Thymus (tissue), 11 donors: ENCODE results near the gene KPNA1. TPM values are rescaled to one million over a fixed set of nuclear protein-coding genes. Genes with fewer than 3 reads are reported as not detected.

Experiments used
- DNase-seq, 9 donors: peaks; one replicate each; pipeline ENCODE4 v3.0.0-alpha.2; 2013; ENCODE audit warnings: low spot score in 9 of 9, low read depth in 6 of 9, missing footprints in 1 of 9
- H3K27ac ChIP-seq, 2 donors: one replicate each; pipeline ENCODE4 v1.5.1; 2013; ENCODE audit warnings: control low read depth in 1 of 2, low read depth in 1 of 2, low read length in 1 of 2, mild to moderate bottlenecking in 1 of 2, moderate library complexity in 1 of 2
- H3K27me3 ChIP-seq, 2 donors: one replicate each; pipeline ENCODE4 v1.5.1; 2013; ENCODE audit warnings: low read length in 1 of 2; ENCODE audit not compliant: control insufficient read depth in 2 of 2, insufficient read depth in 1 of 2
- H3K36me3 ChIP-seq, 2 donors: one replicate each; pipeline ENCODE4 v1.5.1; 2013; ENCODE audit warnings: low read length in 1 of 2, mild to moderate bottlenecking in 1 of 2, moderate library complexity in 1 of 2; ENCODE audit not compliant: control insufficient read depth in 2 of 2, insufficient read depth in 2 of 2
- H3K4me1 ChIP-seq, 2 donors: one replicate each; pipeline ENCODE4 v1.5.1; 2013; ENCODE audit warnings: low read length in 2 of 2; ENCODE audit not compliant: control insufficient read depth in 2 of 2, insufficient read depth in 2 of 2
- H3K4me3 ChIP-seq, 2 donors: one replicate each; pipeline ENCODE4 v1.5.1; 2013; ENCODE audit warnings: low read length in 2 of 2, control low read depth in 1 of 2, mild to moderate bottlenecking in 1 of 2
- H3K9me3 ChIP-seq, 2 donors: one replicate each; pipeline ENCODE4 v1.5.1; 2013; ENCODE audit warnings: low read length in 1 of 2, mild to moderate bottlenecking in 1 of 2; ENCODE audit not compliant: control insufficient read depth in 2 of 2, insufficient read depth in 1 of 2
- WGBS: extraction: QIAGEN DNeasy Blood & Tissue Kit; methylation state at CpG from one replicate; pipeline ENCODE4 v1.1.7; 2013; 5-methylcytosine and 5-hydroxymethylcytosine counted together
- polyA plus RNA-seq: library from polyadenylated mRNA; stranded (reverse); fragments of 200-250 nt; gene quantifications from one replicate; pipeline ENCODE4 v1.2.3, GENCODE V29; 2013
- total RNA-seq: library from RNA; stranded (reverse); fragments of 120-200 nt; gene quantifications from one replicate; pipeline ENCODE4 v1.2.4, GENCODE V29; 2013
- donor health status: healthy.

Gene KPNA1
- total and polyA plus RNA-seq, 2 donors: 14.2 to 19.8 TPM

- WGBS: 98% methylated on average over 1 of the region's 1 CpG
- DNase-seq: no peak
- H3K36me3 ChIP-seq: peaks cover 10 to 19% of the 10 kb centered on the region in 2 donors
- no peak overlapping the region for H3K4me3 ChIP-seq
- no peak overlapping the region for H3K27ac ChIP-seq
- no peaks in the 10 kb centered on the region for H3K4me1 ChIP-seq
- no peaks in the 10 kb centered on the region for H3K27me3 ChIP-seq
- H3K9me3 ChIP-seq: no peaks in the 10 kb centered on the region
Observed at GRCh38 chr3:122407946-122408345, 106.8 kb downstream of the KPNA1 start.

DNA sequence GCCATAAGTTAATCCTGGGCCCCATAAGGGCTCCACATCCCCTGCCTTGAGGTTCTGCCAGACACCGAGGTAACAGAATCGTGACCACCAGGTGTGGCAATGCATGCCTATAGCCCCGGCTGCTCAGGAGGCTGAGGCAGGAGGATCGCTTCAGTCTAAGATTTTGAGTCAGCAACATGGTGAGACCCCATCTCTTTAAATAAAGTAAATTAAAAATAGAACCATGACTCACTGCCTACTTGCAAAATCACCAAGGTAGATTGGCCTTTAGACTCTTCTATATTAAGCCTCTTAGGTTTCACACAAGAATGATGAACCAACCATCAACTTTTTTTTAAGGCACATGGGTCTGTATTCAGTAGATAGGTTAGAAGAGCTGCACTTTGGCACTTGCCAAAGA lies 108.5 kb downstream of the KPNA1 start:
- H3K27ac ChIP-seq: no peak overlapping the region
- peaks cover 7 to 19% of the 10 kb centered on the region in 2 donors for H3K36me3 ChIP-seq
- no peaks in the 10 kb centered on the region for H3K4me1 ChIP-seq
- DNase-seq: no peak
- 96% methylated on average over 4 of the region's 4 CpGs for WGBS
- no peaks in the 10 kb centered on the region for H3K27me3 ChIP-seq
- no peak overlapping the region for H3K4me3 ChIP-seq
- H3K9me3 ChIP-seq: no peaks in the 10 kb centered on the region

GRCh38 chr3:122405015-122405414 lies 109.7 kb downstream of the KPNA1 start:
- 80% methylated on average over 3 of the region's 3 CpGs for WGBS
- Histone ChIP-seq H3K36me3 (peaks cover 5 to 16% of the 10 kb centered on the region in 2 donors), H3K27me3 (no peaks in the 10 kb centered on the region), H3K4me3 (no peak overlapping the region), H3K4me1 (no peaks in the 10 kb centered on the region), H3K27ac (no peak overlapping the region), H3K9me3 (no peaks in the 10 kb centered on the region)
- no peak for DNase-seq

- Histone ChIP-seq H3K27me3 (no peaks in the 10 kb centered on the region), H3K4me1 (no peaks in the 10 kb centered on the region), H3K9me3 (no peaks in the 10 kb centered on the region), H3K27ac (no peak overlapping the region), H3K4me3 (no peak overlapping the region), H3K36me3 (peaks cover 5 to 10% of the 10 kb centered on the region in 2 donors)
- DNase-seq: no peak
- WGBS: 97% methylated on average over 6 of the region's 6 CpGs
Observed at GRCh38 chr3:122403489-122403888, 111.2 kb downstream of the KPNA1 start.

DNA sequence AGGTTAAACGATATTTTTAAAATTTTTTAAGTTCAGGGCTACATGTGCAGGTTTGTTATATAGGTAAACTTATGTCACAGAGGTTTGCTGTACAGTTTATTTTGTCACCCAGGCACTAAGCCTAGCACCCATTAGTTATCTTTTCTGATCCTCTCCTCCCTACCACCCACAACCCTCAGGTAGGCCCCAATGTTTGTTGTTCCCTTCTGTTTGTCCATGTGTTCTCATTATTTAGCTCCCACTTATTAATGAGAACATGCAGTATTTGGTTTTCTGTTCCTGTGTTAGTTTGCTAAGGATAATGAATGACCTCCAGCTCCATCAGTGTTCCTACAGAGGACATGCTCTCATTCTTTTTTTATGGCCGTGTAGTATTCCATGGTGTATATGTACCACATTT lies 115.8 kb downstream of the KPNA1 start:
- Histone ChIP-seq H3K9me3 (no peaks in the 10 kb centered on the region), H3K4me1 (no peaks in the 10 kb centered on the region), H3K27me3 (no peaks in the 10 kb centered on the region), H3K27ac (no peak overlapping the region), H3K4me3 (no peak overlapping the region), H3K36me3 (no peaks in the 10 kb centered on the region)
- over 99% methylated on average over 2 of the region's 2 CpGs for WGBS
- DNase-seq: no peak

DNA sequence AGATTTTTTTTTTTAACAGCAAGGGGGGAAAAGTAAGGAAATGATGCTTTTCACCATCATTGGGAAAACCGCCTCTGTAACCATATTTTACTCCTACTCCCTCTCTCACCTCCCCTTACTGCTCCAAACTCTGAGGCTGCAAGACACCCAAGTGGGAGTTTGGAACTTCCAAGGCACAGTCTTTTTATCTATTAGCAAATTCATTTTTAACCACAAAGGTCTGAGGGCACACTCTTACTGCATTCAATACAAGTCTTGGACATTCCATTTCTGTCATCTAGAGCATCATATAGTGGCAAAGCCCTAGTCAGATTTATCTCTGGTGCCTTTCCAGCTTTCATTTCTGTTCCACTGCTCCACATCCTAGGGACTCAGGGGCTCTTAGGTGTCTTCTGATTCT lies 117.5 kb downstream of the KPNA1 start:
- Histone ChIP-seq H3K27me3 (no peaks in the 10 kb centered on the region), H3K4me3 (no peak overlapping the region), H3K36me3 (no peaks in the 10 kb centered on the region), H3K27ac (no peak overlapping the region), H3K4me1 (no peaks in the 10 kb centered on the region), H3K9me3 (no peaks in the 10 kb centered on the region)
- WGBS: 94% methylated on average over 1 of the region's 1 CpG
- DNase-seq: no peak

DNA sequence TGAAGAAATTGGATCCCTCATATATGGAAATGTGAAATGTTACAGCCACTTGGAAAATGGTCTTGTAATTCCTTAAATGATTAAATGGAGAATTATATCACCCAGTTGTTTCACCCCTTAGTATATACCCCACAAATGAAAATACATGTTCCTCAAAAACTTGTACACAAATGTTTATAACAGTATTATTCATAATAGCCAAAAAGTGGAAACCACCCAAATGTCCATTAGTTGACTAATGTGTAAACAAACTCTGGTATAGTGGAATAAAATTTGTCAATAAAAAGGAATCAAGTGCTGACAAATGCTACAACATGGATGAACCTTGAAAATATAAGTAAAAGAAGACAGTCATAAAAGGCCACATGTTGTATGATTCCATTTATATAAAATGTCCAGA lies 118.2 kb downstream of the KPNA1 start:
- H3K4me3 ChIP-seq: no peak overlapping the region
- no peaks in the 10 kb centered on the region for H3K4me1 ChIP-seq
- H3K27ac ChIP-seq: no peak overlapping the region
- H3K9me3 ChIP-seq: no peaks in the 10 kb centered on the region
- H3K27me3 ChIP-seq: no peaks in the 10 kb centered on the region
- DNase-seq: no peak
- no peaks in the 10 kb centered on the region for H3K36me3 ChIP-seq

- 66% methylated on average over 3 of the region's 3 CpGs for WGBS
- no peak overlapping the region for H3K27ac ChIP-seq
Observed at GRCh38 chr3:122395582-122395981, 119.2 kb downstream of the KPNA1 start.

GRCh38 chr3:122394173-122394572 lies 120.6 kb downstream of the KPNA1 start:
- H3K27ac ChIP-seq: no peak overlapping the region
- 89% methylated on average over 1 of the region's 1 CpG for WGBS

More at GRCh38 chr3:122395582-122395981, 119.2 kb downstream of the KPNA1 start:
- no peaks in the 10 kb centered on the region for H3K27me3 ChIP-seq
- no peaks in the 10 kb centered on the region for H3K36me3 ChIP-seq
- H3K4me1 ChIP-seq: no peaks in the 10 kb centered on the region
- no peak for DNase-seq
- H3K4me3 ChIP-seq: no peak overlapping the region
- no peaks in the 10 kb centered on the region for H3K9me3 ChIP-seq

More at GRCh38 chr3:122394173-122394572, 120.6 kb downstream of the KPNA1 start:
- Histone ChIP-seq H3K9me3 (no peaks in the 10 kb centered on the region), H3K4me3 (no peak overlapping the region), H3K36me3 (no peaks in the 10 kb centered on the region), H3K27me3 (no peaks in the 10 kb centered on the region), H3K4me1 (no peaks in the 10 kb centered on the region)
- DNase-seq: no peak
